Measurements from ENCODE around the gene NMD3. TPM values are rescaled to one million over a fixed set of nuclear protein-coding genes. Genes with fewer than 3 reads are reported as not detected.

The NMD3 gene
- total RNA-seq, 2 donors from 2014 or later = 51.8 to 66.8 TPM

- H3K9me3 Mint-ChIP-seq = no peaks in the 10 kb centered on the region
- H3K36me3 Mint-ChIP-seq = no peaks in the 10 kb centered on the region
- H3K27ac Mint-ChIP-seq = no peak overlapping the region
- H3K27me3 Mint-ChIP-seq = peaks cover 10 to 14% of the 10 kb centered on the region in 2 donors
- no peak overlapping the region for H3K4me3 Mint-ChIP-seq
- no peaks in the 10 kb centered on the region for H3K4me1 Mint-ChIP-seq (ENCODE audit: low read depth in 2 of 2)
- no peak for DNase-seq (ENCODE audit: low spot score)
- ATAC-seq = no peak
Observed at GRCh38 chr3:161213644-161214043, 7.5 kb upstream of the NMD3 start.

GRCh38 chr3:161215185-161215584 is 5.9 kb upstream of the NMD3 start:
- ATAC-seq (no peak), DNase-seq (ENCODE audit: low spot score) (no peak)
- Mint-ChIP-seq H3K9me3 (no peaks in the 10 kb centered on the region), H3K36me3 (no peaks in the 10 kb centered on the region), H3K27ac (no peak overlapping the region), H3K4me3 (no peak overlapping the region), H3K4me1 (ENCODE audit: low read depth in 2 of 2) (peaks cover under 1 to 2% of the 10 kb centered on the region in 2 donors), H3K27me3 (peaks cover 10 to 14% of the 10 kb centered on the region in 2 donors)

GRCh38 chr3:161217496-161217895 is 3.6 kb upstream of the NMD3 start:
- peaks cover 5 to 9% of the 10 kb centered on the region in 2 donors for H3K4me1 Mint-ChIP-seq (ENCODE audit: low read depth in 2 of 2)
- no peak overlapping the region for H3K27ac Mint-ChIP-seq
- no peak overlapping the region for H3K4me3 Mint-ChIP-seq
- ATAC-seq (no peak), DNase-seq (ENCODE audit: low spot score) (no peak)
- no peaks in the 10 kb centered on the region for H3K9me3 Mint-ChIP-seq
- no peaks in the 10 kb centered on the region for H3K36me3 Mint-ChIP-seq
- H3K27me3 Mint-ChIP-seq = peaks cover 10 to 14% of the 10 kb centered on the region in 2 donors

GRCh38 chr3:161219495-161219894 is 1.6 kb upstream of the NMD3 start:
- peak overlapping the region; percentile 57 to 85 for H3K27ac Mint-ChIP-seq
- H3K27me3 Mint-ChIP-seq = peaks cover 10 to 14% of the 10 kb centered on the region in 2 donors
- no peaks in the 10 kb centered on the region for H3K9me3 Mint-ChIP-seq
- H3K4me1 Mint-ChIP-seq (ENCODE audit: low read depth in 2 of 2) = peaks cover 10 to 14% of the 10 kb centered on the region in 2 donors
- H3K36me3 Mint-ChIP-seq = no peaks in the 10 kb centered on the region
- no peak for DNase-seq (ENCODE audit: low spot score)
- no peak for ATAC-seq
- peak overlapping the region; percentile 88 for H3K4me3 Mint-ChIP-seq

DNA sequence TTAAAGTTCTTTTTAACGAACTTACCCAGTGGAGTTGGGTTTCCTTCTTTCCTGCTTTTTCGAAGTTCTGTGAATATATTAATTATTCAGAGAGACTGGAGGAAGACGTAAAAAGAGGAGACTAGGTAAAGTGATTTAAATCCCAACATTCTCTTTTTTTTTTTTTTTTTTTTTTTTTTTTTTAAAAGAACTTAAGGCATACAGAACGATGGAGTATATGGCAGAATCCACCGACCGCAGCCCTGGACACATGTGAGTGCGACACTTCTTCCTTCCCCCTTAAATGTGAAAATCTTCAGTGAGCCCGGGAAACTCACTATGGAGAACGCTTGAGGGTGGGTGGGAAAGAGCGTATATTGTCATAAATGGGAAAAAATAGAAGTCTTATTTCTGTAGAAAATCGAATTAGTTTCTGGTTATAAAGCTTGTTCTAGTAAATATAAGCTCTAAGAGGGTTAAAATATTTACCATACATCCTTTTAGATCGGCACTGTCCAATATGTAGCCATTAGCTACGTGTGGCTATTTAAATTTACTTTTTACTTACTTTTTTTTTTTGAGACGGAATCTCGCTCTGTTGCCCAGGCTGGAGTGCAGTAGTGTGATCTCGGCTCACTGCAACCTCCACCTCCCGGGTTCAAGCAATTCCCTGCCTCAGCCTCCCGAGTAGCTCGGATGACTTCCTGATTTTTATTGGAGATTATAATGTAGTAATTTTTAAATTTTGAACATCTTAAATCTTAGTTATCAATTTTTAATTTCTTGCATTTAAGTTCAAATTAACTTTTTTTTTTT is 892 bp downstream of the NMD3 start:
- H3K4me1 Mint-ChIP-seq (ENCODE audit: low read depth in 2 of 2) = peaks cover 10 to 20% of the 10 kb centered on the region in 2 donors

GRCh38 chr3:161222662-161223061 is 1.6 kb downstream of the NMD3 start:
- ATAC-seq (no peak), DNase-seq (ENCODE audit: low spot score) (no peak)
- Mint-ChIP-seq H3K27me3 (no peaks in the 10 kb centered on the region), H3K4me3 (peak overlapping the region; percentile 88), H3K36me3 (no peaks in the 10 kb centered on the region), H3K9me3 (no peaks in the 10 kb centered on the region), H3K27ac (peak overlapping the region in 1 of 2 donors; percentile 85), H3K4me1 (ENCODE audit: low read depth in 2 of 2) (peaks cover 10 to 20% of the 10 kb centered on the region in 2 donors)

More for the DNA sequence above, 892 bp downstream of the NMD3 start:
- ATAC-seq (no peak), DNase-seq (ENCODE audit: low spot score) (no peak)
- Mint-ChIP-seq H3K36me3 (no peaks in the 10 kb centered on the region), H3K4me3 (peak overlapping the region; percentile 88), H3K27ac (peak overlapping the region; percentile 57 to 85), H3K27me3 (peaks cover 0 to 2% of the 10 kb centered on the region in 2 donors), H3K9me3 (no peaks in the 10 kb centered on the region)

DNA sequence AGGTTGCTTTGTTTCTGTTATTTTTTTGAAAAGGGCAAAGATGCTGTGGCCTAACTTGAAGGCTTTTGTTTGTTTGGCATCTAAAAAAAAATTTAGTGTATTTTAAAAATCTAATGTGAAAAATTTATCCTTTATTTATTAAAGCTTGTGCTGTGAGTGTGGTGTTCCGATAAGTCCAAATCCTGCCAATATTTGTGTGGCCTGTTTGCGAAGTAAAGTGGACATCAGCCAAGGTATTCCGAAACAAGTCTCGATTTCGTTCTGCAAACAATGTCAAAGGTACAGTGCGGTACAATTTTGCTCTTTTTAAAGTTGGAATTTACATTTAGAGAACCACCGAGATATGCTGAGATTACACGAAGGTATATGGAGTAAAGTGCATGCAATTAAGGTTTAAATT is 3.7 kb downstream of the NMD3 start:
- Mint-ChIP-seq H3K4me1 (ENCODE audit: low read depth in 2 of 2) (peaks cover 10 to 20% of the 10 kb centered on the region in 2 donors), H3K4me3 (no peak overlapping the region), H3K27ac (no peak overlapping the region), H3K36me3 (no peaks in the 10 kb centered on the region), H3K9me3 (no peaks in the 10 kb centered on the region), H3K27me3 (no peaks in the 10 kb centered on the region)
- DNase-seq (ENCODE audit: low spot score) (no peak), ATAC-seq (no peak)

DNA sequence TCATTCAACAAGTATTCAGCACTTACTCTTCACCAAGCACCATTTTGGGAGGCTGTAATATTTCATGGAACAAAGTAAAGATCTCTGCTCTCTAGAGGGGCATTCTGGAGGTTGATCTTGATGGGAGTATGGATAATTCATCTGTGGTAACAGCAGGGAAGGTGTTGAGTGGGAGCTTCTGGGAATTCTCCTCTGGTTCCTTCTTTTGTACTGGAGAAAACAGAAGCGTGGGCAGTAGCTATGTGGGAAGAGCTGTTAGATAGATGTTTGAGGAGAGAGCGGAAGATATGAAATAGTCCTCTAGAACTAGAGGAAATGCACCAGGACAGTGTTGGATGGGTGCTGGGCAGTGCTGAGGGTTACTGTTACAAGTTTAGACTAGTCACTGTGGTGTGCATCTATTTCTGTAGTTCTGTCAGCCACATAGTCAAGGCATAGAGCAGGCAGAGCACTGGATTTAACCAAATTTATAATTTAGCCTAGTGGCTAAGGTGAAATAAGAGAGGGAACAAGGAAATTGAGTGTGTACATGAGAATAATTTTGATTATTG is 9.6 kb downstream of the NMD3 start:
- ATAC-seq (no peak), DNase-seq (ENCODE audit: low spot score) (no peak)
- H3K4me1 Mint-ChIP-seq (ENCODE audit: low read depth in 2 of 2) = no peaks in the 10 kb centered on the region
- no peaks in the 10 kb centered on the region for H3K27me3 Mint-ChIP-seq
- H3K4me3 Mint-ChIP-seq = no peak overlapping the region
- H3K27ac Mint-ChIP-seq = no peak overlapping the region
- H3K36me3 Mint-ChIP-seq = no peaks in the 10 kb centered on the region
- no peaks in the 10 kb centered on the region for H3K9me3 Mint-ChIP-seq

GRCh38 chr3:161231861-161232260 is 10.8 kb downstream of the NMD3 start:
- Mint-ChIP-seq H3K27me3 (no peaks in the 10 kb centered on the region), H3K4me1 (ENCODE audit: low read depth in 2 of 2) (peaks cover 0 to 5% of the 10 kb centered on the region in 2 donors), H3K36me3 (peaks cover 9% of the 10 kb centered on the region), H3K27ac (no peak overlapping the region), H3K9me3 (no peaks in the 10 kb centered on the region), H3K4me3 (no peak overlapping the region)
- DNase-seq (ENCODE audit: low spot score) (no peak), ATAC-seq (no peak)

DNA sequence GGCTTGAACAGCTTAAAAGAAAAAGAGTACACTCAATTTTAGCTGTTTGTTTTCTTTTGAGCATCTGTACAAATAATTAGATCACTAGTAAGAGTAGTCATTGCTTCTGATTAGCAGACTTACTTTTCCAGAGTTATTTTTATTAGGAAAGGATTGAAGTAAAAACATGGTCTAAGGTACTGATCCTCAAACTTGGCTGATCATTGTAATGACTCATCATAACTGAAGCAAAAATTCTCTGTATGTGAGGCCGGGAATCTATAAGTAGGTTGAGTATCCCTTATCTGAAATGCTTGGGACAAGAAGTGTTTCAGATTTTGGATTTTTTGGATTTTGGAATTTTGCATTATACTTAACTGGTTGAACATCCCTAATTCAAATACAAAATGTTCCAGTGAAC is 12.4 kb downstream of the NMD3 start:
- Mint-ChIP-seq H3K36me3 (peaks cover 18% of the 10 kb centered on the region), H3K27me3 (no peaks in the 10 kb centered on the region), H3K9me3 (no peaks in the 10 kb centered on the region), H3K27ac (no peak overlapping the region), H3K4me1 (ENCODE audit: low read depth in 2 of 2) (peaks cover 4 to 5% of the 10 kb centered on the region in 2 donors), H3K4me3 (no peak overlapping the region)
- ATAC-seq (no peak), DNase-seq (ENCODE audit: low spot score) (no peak)

- Mint-ChIP-seq H3K4me3 (no peak overlapping the region), H3K36me3 (peaks cover 22% of the 10 kb centered on the region), H3K27me3 (no peaks in the 10 kb centered on the region), H3K9me3 (no peaks in the 10 kb centered on the region), H3K27ac (no peak overlapping the region), H3K4me1 (ENCODE audit: low read depth in 2 of 2) (peaks cover 4 to 5% of the 10 kb centered on the region in 2 donors)
- no peak for DNase-seq (ENCODE audit: low spot score)
- no peak for ATAC-seq
Observed at GRCh38 chr3:161236240-161236639, 15.1 kb downstream of the NMD3 start.

DNA sequence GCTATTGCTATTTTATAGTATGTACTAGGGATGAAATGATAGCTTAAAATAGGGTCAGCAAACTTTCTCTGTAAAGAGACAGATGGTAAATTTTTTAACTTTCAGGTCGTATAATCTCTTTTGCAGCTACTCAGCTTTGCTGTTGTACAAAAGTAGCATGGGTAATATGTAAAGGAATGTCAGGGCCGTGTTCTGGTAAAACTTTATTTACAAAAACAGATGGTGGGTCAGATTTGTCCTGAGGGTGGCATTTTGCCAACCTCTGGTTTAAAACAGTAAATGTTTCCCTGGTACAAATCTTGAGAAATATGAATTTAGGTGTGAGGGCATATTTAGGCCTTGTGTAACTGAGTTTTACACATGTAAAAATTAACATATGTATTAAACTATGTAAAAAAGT is 18.6 kb downstream of the NMD3 start:
- peaks cover 25% of the 10 kb centered on the region for H3K36me3 Mint-ChIP-seq
- no peak overlapping the region for H3K27ac Mint-ChIP-seq
- no peaks in the 10 kb centered on the region for H3K9me3 Mint-ChIP-seq

DNA sequence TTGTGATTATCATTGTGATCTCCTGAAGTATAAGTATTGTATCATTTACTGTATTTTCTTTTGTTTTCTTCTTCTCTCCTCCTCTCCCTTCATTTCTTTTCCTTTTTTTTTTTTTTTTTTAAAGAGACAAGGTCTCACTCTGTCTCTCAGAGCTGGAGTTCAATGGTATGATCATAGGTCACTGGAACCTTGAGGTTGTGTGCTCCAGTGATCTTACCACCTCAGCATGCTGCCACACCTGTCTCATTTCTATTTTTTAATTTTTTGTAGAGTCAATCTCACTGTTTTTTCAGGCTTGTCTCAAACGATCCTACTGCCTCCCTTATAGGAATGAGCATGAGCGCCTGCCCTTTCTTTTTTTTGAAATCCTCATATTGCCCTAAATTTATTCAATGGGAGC is 23.4 kb downstream of the NMD3 start:
- Mint-ChIP-seq H3K4me1 (ENCODE audit: low read depth in 2 of 2) (peaks cover 0 to 3% of the 10 kb centered on the region in 2 donors), H3K27ac (no peak overlapping the region), H3K36me3 (peaks cover 19% of the 10 kb centered on the region), H3K27me3 (no peaks in the 10 kb centered on the region), H3K4me3 (no peak overlapping the region), H3K9me3 (no peaks in the 10 kb centered on the region)
- no peak for ATAC-seq
- no peak for DNase-seq (ENCODE audit: low spot score)

More for the DNA sequence above, 18.6 kb downstream of the NMD3 start:
- DNase-seq (ENCODE audit: low spot score) (no peak), ATAC-seq (no peak)
- Mint-ChIP-seq H3K27me3 (no peaks in the 10 kb centered on the region), H3K4me1 (ENCODE audit: low read depth in 2 of 2) (peaks cover 4 to 8% of the 10 kb centered on the region in 2 donors), H3K4me3 (no peak overlapping the region)

DNA sequence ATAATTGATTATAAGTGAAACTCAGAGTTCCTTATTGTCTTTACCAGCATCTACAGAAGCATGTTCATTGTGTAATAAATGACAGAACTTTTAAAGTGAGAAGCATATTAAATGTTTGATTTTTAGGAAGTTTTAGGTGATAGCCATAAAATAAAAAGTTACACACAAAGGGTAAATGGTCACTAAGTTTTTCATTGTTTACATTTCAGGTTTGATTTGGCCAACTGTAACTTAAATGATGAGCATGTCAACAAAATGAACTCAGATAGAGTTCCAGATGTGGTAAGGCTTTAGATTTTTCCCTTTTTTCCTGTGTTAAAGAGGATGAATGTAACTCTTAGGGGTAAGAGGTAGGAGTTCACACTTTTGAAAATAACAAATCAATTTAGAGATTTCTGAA is 25.9 kb downstream of the NMD3 start:
- Mint-ChIP-seq H3K36me3 (peaks cover 30% of the 10 kb centered on the region), H3K4me1 (ENCODE audit: low read depth in 2 of 2) (peaks cover 0 to 3% of the 10 kb centered on the region in 2 donors)

More for the DNA sequence above, 25.9 kb downstream of the NMD3 start:
- Mint-ChIP-seq H3K27me3 (no peaks in the 10 kb centered on the region), H3K9me3 (no peaks in the 10 kb centered on the region), H3K4me3 (no peak overlapping the region), H3K27ac (no peak overlapping the region)
- DNase-seq (ENCODE audit: low spot score) (no peak), ATAC-seq (no peak)

Data from natural killer cell treated with Interleukin-12 subunit alpha and Interleukin-12 subunit beta and Interleukin-15 and Interleukin-18, amount 100 ng/mL, for 72 hours (primary cell).